T follicular helper cell (primary cell): Measurements from ENCODE around the gene LBR.
"Not testable (repeated sequence)": the region's sequence is repeated elsewhere in the genome, so short reads cannot be mapped to it uniquely, and the experiment has no call there.

Experiments
- DNase-seq: peaks from one replicate; pipeline ENCODE4 v3.0.0-alpha.2; 2020; ENCODE audit warnings: low read depth

LBR gene

DNA sequence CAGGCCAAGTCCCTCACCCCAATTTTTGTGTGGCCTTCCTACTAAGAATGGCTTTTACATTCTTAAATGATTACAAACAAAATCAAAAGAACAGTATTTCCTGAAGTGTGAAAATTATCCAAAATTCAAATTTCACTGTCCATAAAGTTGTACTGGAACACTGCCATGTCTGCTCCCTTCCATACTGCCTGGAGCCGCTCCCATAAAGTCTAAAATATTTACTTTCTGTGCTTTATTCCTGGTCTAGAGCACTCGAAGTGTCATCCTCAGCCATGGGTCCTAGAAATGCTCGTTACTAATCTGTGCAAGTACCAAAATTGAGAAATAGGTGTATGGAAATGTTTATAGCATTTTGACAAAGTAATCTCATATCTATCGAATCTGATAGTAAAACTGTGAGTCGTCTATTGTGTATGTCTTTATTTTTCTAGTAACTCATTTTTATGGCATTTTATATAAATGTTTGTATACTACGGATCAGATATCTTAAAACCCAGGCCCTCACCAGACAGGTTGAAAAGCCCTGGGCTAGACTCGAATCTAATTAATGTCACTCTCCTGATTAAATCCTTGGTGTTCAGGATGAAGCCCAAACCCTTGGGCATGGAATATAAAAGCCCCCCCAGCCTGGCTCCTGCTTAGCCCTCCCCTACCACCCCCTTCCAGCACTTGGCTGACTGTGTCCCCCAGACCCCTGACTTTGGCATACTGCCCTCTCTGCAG, 4.9 kb downstream of the LBR start:
- DNase-seq, result no peak

DNA sequence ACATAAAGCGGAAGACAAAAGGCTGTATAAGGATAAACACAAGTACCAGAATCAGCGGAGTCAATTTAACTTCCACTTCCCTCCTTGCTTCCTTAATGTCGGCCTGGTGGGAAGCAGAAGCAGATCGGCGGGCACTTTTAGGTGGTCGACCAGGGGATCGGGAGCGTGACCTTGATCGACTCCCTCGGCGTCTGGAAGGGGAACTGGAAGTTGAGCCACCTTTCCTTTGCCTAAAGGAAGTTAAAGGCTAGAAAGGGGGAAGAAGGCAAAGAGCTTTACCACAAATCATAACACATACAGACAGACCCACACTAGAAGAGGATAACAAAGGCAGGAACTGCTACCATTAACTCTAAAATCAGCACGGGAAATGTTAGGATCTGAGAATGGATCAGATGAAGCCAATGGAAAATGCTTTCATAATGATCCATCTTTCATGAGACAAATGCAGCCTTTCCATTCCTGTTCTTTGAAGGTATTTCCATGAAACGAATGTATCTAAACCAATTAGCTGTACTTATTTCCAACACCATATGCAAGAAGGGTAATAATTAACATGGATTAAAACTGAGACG, 5.7 kb downstream of the LBR start:
- DNase-seq, result no peak

DNA sequence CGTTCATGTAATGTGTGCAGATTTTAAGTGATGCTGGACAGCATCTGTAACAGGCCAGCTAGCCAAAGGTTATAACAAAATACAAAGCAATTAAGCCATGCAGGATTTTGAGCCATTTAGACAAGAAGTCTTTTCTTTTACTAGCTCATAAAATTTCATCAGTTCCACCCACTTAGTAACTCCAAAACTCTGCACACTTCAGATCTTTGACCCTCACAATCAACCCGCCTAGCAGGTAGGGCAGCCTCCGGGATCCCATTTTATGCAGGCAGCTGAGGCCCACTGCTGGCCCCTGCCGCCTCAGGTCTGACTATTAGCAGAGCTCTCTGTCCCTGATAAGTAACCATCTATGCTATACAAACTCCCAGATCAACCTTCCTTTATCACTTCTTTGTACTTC, 9.2 kb downstream of the LBR start:
- DNase-seq, result no peak

DNA sequence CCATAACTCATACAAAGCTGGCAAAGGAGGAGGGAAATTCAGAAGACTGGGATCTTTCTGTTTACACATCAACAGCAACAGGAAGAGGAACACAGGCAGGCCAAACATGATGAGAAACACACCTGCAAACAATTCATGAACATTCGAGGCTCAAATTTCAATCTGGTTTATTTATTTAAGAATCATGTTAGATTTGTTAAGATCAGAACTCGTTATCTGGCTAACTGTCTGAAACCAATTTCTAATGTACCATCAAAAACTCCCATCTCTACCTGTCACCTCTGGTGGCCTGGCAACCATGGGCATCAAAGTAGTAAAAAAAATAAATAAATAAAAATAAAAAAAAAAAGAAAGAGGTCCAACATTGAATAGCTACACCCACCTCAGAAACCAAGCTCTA, 9.8 kb downstream of the LBR start:
- DNase-seq, result no peak

DNA sequence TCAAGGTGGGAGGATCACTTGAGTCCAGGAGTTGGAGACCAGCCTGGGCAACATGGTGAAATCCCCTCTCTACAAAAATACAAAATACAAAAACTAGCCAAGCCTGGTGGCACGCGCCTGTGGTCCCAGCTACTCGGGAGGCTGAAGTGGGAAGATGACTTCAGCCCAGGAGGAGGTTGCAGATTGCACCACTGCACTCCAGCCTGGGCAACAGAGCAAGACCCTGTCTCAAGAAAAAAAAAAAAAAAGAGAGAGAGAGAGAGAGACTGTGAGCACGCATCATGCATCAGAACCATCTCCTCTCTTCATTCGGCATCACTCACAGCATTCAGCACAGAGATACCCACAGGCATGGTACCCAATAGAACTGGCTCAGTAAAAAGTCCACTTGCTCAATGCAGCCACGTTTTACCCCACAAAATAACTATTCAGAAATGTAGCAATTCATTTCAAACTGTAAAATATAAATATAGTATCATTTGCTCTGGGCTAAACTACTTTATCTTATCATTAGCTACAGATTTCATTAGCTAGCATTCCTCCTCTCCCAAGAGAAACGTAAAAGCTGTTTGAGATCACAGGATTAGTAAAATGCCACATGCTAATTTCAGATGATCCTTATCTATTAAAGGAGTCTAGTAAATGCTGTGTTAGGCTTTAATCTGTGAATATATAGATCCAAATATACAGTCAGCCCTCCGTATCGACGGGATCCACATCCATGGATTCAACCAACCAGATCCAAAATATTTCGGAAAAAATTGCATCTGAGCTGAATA, 11.7 kb downstream of the LBR start:
- DNase-seq, result no peak

DNA sequence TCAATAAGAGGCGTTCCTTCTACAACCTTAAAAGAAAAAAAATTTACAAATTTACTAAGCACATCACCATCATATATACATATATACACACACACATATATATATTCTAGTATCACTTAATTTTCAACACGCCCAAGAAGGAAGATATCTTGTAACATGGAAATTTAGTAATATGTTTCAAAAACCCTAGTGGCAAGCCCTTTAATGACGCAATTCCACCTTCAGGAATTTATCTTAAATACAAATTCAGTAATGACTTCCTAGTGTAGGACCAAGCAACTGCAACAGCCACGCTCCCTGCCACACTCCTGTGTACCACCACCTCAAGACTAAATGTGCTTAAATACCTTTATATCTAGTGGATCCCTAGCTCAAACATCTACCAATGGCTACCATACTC, 12.5 kb downstream of the LBR start:
- DNase-seq, result no peak

DNA sequence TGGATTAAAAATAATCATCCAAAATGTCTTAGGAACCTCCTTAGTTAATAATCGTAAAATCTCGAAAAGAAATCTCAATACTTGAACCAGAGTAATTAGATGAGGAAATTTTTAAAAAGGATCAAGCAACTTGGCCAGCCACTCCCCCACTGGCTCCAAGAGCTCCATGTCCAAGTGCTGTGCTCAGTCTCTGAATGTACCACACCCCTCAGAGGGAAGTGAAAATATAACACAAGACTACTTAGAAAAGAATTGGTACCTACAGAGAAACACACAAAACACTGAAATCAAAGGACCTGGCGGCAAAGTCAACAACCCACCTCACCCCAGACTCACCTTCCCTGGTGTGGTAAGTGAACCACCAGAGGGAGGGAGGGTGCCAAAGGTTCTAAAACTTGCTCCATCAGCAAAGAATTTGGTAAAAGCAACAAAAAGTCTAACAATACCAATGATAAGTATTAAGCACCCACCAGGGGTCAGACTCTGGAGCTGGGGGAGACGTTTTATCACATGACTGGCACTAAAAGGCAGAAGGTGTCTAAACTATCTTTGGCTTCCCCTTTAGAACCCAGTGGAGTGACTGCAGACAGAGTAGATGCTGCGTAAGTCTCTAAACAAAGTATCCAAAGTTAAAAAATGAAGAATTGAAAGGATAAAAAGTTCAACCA, 14.0 kb downstream of the LBR start:
- no peak for DNase-seq

DNA sequence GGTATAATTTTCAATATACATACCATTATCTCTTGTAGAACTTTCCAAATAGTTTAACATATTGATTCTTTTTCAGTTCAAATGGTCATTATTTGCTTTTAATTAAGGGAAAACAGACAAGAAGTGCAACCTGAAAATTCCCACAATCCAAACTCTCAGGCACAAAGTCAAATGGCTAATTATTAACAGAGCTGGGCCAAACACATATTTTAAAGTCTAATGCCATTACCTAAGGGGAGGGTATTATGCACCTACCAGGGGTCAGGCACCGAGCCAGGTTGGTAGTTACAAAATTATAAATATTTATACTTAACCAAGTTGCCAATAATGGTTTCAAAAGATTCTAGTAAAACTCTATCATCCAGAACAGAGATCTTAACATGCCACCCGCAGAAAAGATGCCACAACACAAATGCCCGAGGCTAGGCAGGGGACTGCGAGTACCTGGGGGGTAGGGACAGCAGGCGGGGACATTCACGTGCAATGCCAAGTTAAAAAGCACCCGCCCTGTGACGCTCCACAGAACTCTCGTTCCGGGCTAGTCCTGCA, 15.0 kb downstream of the LBR start:
- no peak for DNase-seq

DNA sequence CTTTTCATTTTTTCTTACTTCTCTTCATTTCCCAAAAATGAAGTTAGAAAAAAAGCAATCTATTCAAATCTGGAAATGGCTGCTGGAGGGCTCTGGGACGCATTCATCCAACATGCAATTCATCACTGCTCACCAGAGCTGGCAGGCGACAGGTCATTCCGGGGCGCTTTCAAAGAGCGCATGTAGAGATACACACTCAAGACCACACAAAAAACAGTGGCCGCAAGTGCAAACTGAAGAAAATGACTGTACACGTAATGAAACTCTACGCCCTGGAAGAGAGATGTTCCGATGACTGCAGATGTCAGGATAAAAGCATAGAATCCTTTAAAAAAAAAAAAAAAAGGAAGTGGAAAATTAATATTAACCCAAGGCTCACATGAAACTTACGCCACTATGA, 15.5 kb downstream of the LBR start:
- DNase-seq, result no peak

DNA sequence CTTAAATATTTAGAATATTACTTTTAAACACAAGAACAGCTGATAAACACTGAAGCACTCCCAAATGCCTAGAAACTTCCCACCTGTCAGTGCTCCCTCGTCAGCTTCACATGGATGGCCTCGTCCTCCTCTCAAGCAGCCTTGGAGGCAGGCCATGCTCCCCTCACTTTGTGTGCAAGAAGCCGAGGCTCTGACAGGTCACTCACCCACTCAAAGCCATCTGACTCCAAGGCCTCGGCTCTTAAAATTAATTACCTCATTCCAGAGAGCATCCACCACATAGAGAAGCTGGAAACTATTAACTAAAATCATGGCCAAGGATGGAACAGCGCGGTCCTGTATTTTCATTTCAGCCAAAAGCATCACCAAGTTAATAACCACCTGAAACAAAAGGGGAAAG, 17.8 kb downstream of the LBR start:
- DNase-seq, result no peak

DNA sequence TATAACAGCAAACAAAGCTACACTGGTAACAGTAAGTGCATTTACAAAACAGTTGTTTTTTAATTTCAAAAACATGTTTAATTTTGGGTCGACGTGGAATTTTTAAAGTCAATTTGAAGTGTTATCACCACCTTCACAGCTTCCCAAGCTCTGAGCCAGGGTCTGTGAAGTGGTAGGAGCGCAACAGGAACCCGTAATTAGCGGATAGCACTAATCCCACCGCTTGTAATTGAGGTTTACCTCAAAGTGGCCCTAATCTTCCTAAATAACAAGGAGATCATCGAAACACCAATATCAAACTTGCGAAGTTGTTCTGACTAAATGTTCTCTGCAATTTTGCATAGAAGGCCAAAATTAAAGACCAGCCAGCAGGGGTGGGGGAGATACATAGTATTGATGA, 18.8 kb downstream of the LBR start:
- no peak for DNase-seq

DNA sequence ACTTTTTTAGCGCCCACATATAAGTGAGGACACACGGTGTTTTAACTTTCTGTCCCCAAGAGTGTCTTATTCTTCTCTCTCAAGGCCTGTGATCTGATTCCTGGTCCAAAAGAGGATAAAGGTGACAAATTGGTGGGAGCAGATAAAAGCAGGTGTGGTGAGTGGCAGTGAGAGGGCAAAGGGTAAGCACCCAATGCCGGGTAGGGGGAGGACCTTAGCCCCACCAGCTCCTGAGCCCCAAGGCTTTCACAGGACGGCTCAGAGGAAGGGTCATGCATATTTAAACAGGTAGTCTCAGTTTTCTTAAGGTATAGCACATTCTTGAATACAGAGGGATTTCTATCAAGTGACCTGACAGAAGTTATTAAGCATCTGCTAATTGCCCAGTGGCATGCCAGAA, 19.6 kb downstream of the LBR start:
- no peak for DNase-seq

DNA sequence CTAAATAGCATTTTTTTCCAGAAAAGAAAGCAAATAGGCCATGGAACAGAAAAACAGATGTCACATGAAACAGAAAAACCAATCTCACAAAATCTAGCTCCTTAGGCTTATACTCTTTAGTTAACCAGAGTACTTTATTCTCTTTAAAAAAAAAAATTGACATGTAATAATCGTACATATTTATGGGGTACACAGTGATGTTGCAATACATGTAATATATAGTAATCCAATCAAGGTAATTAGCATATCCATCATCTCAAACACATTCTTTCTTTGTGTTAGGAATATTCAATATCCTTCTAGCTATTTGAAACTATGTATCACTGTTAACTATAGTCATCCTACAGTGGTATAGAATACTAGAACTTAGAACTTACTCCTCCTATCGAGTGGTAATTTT, 20.1 kb downstream of the LBR start:
- no peak for DNase-seq

DNA sequence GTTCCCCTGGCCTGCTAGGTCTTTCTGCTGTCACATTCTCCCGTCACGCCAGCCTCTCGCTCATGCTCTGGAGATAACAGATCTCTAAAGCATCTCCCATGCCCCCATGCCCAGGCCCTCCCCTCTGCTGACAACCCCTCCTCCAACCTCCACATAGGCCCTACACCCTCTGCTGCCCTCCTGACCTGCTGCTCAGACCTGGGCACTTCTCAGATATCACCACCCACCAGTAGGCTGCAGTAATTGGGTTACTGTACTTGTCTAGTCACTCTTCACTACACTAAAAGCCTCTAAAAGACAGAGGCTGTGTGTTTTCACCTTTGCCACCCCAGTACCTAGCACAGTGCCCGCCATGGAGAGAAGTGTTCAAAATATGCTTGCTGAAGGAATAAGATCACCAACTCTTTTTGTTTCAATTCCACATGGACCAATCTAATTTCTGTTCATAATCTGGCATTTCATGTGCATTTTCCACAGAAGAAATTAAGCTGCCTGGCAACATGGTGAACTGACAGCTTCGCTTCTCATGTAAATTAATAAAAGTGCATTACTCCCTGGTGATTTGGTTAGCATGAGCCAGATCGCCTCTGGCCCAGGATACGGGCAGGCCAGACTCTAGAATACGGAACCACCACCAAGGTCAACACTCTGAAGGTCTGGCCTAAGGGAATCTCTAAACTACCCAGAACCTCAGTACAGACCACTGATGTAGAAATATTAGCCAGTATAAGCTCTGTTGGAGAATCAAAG, 20.7 kb downstream of the LBR start:
- no peak for DNase-seq

DNA sequence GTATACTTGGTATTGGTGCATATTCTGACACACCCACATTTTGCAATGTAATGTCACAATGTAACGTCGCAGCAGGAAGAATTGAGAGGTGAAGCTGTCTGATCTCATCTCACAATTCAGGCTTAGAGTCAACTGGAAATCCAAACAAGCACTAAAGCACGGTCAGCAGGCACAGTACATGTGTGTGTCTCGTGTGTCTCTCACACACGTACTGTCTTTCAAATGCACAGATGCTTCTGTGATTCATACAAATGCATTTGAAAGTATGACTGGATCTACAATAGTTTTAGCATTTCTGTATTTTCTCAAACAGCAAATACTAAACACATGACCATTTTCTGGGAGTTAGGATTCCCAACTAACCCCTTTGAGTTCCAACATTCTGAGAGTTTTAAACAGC, 26.9 kb downstream of the LBR start:
- DNase-seq, result no peak

DNA sequence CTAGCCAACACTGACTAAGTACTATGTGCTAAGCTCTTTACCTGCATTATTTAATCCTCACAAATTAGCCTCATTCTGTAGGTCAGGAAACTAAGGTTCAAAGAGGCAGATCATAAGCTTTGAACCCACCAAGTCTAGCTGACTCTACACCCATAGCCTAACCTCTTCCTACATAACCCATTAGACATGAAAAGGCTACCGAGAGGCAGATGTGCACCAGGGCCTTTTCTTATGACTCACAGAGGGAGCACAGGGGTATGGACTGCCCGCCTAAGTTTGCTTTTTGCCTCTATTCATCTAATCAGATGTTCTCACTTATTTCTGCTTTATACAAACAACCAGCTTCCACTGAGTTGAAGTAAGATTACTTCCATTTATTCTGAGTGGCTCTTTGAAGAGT, 31.5 kb downstream of the LBR start:
- DNase-seq, result no peak

DNA sequence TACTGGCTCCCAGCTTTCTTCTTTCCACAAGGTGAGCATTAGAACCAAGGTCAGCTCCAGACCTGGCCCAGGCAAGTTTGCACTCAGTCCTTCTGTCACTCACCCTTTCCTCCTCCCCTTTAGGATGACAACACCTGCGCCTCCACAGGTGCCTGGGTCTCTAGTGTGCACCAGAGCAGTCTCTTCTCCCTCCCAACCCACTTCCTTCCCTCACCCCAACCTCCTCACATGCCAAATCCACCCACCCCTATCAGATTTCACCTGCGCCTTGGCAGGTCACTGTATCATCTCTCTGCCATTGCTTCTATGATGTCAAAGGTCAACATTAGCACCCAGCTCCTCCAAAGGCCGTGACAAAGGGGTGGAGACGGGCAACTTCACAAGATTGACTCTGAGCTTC, 38.0 kb downstream of the LBR start:
- DNase-seq, result no peak

DNA sequence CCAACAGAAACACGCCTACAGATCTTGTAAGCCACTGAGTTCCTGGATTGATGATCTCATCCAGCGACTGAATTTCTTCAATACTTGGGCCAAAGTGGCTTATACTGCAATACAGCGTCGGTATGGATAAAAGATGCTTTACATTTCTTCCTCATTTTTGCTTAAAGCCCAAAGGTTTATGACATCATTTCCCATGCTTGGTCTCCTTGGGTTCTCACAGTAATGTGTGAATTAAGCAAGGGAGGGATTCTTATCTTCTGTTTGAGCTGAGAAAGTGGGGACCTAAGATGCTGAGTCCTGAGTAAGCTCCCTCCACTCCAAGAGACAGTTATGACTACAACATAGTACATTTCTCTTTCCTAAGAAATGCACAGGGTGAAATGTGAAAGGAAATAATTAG, 39.5 kb downstream of the LBR start:
- no peak for DNase-seq

DNA sequence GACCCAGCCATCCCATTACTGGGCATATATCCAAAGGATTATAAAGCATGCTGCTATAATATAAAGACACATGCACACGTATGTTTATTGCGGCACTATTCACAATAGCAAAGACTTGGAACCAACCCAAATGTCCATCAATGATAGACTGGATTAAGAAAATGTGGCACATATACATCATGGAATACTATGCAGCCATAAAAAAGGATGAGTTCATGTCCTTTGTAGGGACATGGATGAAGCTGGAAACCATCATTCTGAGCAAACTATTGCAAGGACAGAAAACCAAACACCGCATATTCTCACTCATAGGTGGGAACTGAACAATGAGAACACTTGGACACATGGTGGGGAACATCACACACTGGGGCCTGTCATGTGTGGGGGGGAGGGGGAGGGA, 41.0 kb downstream of the LBR start:
- DNase-seq, result not testable (repeated sequence)

DNA sequence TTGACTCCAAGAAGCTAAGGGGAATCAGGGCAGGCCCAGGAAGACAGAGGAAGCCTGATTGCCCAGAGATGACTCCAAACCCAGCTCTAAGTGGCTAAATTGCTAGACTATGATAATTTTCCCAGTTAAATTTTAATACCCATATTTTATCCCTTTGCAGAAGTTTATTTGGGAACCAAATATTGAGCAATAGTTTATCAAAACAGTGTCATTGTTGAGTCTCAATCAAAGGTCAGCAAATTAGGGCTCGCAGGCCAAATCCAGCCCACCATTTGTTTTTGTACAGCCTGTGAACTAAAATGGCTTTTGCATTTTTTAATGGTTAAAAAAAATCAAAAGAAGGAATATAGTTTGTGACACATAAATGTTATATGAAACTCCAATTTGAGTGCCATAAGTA, 47.1 kb downstream of the LBR start:
- DNase-seq, result no peak

DNA sequence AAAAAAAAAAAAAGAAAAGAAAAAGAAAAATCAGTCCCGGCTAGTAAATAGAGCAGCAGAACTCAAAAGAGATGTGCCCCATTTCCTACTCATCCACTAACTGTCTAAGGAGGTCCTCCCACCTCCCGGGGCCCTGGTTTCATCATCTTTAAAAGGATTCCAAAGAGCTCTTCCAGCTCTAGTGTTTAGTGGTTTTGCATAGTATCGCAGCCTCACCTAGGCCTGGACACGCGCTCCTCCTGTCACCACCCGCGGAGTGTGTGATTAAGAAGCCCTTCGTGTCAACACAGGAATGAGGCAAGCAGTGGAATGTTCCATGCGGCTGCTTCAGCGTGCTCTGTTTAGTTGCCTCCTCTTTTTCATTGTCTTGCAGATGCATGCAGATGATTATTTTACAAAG, 49.0 kb downstream of the LBR start:
- DNase-seq, result no peak

DNA sequence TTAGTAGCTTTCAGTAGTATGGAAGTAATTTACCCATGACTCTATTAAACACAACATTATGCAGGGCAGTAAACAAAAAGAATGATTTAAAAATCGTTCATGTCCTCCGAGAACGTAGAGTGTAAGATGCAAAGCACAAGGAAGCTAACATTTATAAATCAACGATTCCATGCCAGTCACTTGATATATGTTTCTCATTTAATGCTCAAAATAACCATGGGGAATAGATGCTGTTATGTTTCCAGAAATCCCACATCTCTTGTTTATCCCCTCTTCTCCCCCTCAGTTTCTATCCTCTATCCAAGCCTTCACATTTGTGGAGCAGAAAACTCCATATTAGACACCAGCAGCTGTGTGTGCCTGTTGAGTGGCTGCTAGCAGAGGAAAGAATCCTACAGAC, 52.8 kb downstream of the LBR start:
- no peak for DNase-seq
